Glutamatergic neuron (in vitro differentiated cells): ENCODE measurements around the gene SHBG. TPM values are rescaled to one million over a fixed set of nuclear protein-coding genes. Genes with fewer than 3 reads are reported as not detected.
A peak's percentile ranks its signal among the peaks of the same experiment; 100 is the strongest.
"Not testable (repeated sequence)": the region's sequence is repeated elsewhere in the genome, so short reads cannot be mapped to it uniquely, and the experiment has no call there.

Experiments used
- DNase-seq: peaks from one replicate; pipeline ENCODE4 v3.0.0; 2022
- H3K27ac Mint-ChIP-seq: one replicate; pipeline ENCODE4 v1.8.0; 2020; ENCODE audit warnings: mild to moderate bottlenecking, mixed read lengths, inconsistent platforms; ENCODE audit not compliant: unreplicated experiment
- H3K27me3 Mint-ChIP-seq: one replicate; pipeline ENCODE4 v1.8.0; 2020; ENCODE audit warnings: mild to moderate bottlenecking, moderate library complexity, mixed read lengths, inconsistent platforms; ENCODE audit not compliant: unreplicated experiment
- H3K36me3 Mint-ChIP-seq: one replicate; pipeline ENCODE4 v1.8.0; 2020; ENCODE audit warnings: mild to moderate bottlenecking, mixed read lengths, inconsistent platforms; ENCODE audit not compliant: unreplicated experiment
- H3K4me1 Mint-ChIP-seq: one replicate; pipeline ENCODE4 v1.8.0; 2020; ENCODE audit warnings: mild to moderate bottlenecking, low read depth, mixed read lengths, inconsistent platforms; ENCODE audit not compliant: unreplicated experiment
- H3K4me3 Mint-ChIP-seq: one replicate; pipeline ENCODE4 v1.8.0; 2020; ENCODE audit warnings: mild to moderate bottlenecking, mixed read lengths, inconsistent platforms; ENCODE audit not compliant: unreplicated experiment
- H3K9me3 Mint-ChIP-seq: one replicate; pipeline ENCODE4 v1.8.0; 2020; ENCODE audit warnings: mild to moderate bottlenecking, moderate library complexity, mixed read lengths, inconsistent platforms; ENCODE audit not compliant: unreplicated experiment
- total RNA-seq: library from RNA; stranded (reverse); fragmentation: NEBNext Ultra II Directional; extraction: Animal tissue kit (Norgen Biotek cat#: 25700); gene quantifications from one replicate; pipeline ENCODE4 v1.2.1, GENCODE V29; 2021; ENCODE audit not compliant: unreplicated experiment
- TF ChIP-seq, protein P1 (sequence below): fragments of 200-600 bp; sonication (generic); IDR thresholded peaks from one replicate; pipeline ENCODE4 v1.5.0; 2021; ENCODE audit not compliant: partially characterized antibody, unreplicated experiment

SHBG gene
- total RNA-seq, 1 donor from 2014 or later, result not detected

DNA sequence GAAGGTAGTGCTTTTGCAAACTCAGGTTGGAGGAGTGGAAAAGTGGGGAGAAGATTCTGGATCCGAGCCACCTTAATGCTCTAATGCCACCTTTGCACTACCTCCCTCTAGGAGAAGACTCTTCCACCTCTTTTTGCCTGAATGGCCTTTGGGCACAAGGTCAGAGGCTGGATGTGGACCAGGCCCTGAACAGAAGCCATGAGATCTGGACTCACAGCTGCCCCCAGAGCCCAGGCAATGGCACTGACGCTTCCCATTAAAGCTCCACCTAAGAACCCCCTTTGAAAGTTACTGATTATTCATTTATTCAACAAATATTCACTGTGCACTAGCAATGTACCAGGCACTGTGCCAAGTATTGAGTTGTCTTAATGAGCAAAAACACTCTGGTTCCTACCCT is 3.2 kb downstream of the SHBG start:
- Mint-ChIP-seq H3K4me3 (no peak overlapping the region), H3K27me3 (no peaks in the 10 kb centered on the region), H3K9me3 (peaks cover 4% of the 10 kb centered on the region), H3K4me1 (peaks cover 8% of the 10 kb centered on the region), H3K36me3 (no peaks in the 10 kb centered on the region), H3K27ac (no peak overlapping the region)
- TF ChIP-seq, protein P1, sequence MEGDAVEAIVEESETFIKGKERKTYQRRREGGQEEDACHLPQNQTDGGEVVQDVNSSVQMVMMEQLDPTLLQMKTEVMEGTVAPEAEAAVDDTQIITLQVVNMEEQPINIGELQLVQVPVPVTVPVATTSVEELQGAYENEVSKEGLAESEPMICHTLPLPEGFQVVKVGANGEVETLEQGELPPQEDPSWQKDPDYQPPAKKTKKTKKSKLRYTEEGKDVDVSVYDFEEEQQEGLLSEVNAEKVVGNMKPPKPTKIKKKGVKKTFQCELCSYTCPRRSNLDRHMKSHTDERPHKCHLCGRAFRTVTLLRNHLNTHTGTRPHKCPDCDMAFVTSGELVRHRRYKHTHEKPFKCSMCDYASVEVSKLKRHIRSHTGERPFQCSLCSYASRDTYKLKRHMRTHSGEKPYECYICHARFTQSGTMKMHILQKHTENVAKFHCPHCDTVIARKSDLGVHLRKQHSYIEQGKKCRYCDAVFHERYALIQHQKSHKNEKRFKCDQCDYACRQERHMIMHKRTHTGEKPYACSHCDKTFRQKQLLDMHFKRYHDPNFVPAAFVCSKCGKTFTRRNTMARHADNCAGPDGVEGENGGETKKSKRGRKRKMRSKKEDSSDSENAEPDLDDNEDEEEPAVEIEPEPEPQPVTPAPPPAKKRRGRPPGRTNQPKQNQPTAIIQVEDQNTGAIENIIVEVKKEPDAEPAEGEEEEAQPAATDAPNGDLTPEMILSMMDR, result no peak
- DNase-seq, result no peak

DNA sequence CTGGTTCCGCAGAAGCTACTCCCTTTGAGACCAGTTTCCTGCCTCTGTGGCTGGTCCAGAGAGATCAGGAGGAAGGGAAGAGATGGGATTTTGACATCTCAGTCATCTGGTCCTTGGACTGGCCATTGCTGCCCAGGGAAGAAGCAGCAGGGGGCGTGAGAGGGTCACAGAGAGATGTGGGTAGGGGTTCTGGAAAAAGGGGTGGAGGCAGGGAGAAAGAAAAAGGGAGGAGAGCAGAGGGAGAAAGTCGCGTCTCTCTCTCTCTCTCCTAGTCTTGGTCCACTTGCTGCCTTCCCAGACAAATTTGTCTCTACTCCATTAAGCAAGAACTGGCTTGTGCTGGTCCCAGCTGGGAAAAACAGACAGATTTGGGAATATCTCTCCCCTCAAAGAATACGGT is 4.4 kb downstream of the SHBG start:
- H3K9me3 Mint-ChIP-seq, result peaks cover 4% of the 10 kb centered on the region
- peaks cover 8% of the 10 kb centered on the region for H3K4me1 Mint-ChIP-seq
- H3K36me3 Mint-ChIP-seq, result no peaks in the 10 kb centered on the region
- peak overlapping the region; percentile 9 for H3K4me3 Mint-ChIP-seq
- TF ChIP-seq, protein P1, result peak; percentile 57
- no peaks in the 10 kb centered on the region for H3K27me3 Mint-ChIP-seq
- H3K27ac Mint-ChIP-seq, result no peak overlapping the region
- peak; percentile 90 for DNase-seq

DNA sequence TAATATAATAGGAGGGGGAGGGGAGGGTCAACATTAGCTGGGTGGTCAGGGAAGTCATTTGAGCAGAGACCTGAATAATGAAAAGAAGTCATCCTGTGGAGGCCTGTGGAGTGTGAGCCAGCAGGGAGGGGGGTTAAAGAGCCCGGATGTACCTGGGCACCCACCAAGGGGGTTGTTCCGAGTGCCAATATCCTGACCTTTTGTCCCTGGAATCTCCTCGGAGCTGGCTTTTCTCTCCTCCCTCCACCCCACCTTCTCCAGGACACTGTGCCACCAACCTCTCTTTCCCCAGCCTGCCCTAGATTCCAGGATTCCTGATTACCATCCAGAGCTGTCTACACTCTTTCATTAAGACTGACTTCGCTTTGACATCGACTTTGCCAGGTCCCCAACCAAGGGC is 6.2 kb downstream of the SHBG start:
- Mint-ChIP-seq H3K27ac (no peak overlapping the region), H3K9me3 (peaks cover 1% of the 10 kb centered on the region), H3K27me3 (no peaks in the 10 kb centered on the region), H3K36me3 (no peaks in the 10 kb centered on the region), H3K4me1 (peaks cover 6% of the 10 kb centered on the region), H3K4me3 (no peak overlapping the region)
- TF ChIP-seq, protein P1, result no peak
- DNase-seq, result no peak

DNA sequence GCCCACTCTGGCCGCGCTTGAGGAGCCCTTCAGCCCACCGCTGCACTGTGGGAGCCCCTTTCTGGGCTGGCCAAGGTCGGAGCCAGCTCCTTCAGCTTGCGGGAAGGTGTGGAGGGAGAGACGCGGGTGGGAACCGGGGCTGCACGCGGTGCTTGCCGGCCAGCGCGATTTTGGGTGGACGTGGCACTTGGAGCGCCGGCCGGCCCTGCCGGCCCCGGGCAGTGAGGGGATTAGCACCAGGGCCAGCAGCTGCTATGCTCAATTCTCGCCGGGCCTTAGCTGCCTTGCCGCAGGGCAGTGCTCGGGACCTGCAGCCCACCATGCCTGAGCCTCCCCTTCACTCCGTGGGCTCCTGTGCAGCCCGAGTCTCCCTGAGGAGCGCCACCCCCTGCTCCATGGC is 10.8 kb downstream of the SHBG start:
- Mint-ChIP-seq H3K27ac (no peak overlapping the region), H3K9me3 (peaks cover 6% of the 10 kb centered on the region), H3K36me3 (no peaks in the 10 kb centered on the region), H3K27me3 (peaks cover 2% of the 10 kb centered on the region), H3K4me1 (no peaks in the 10 kb centered on the region), H3K4me3 (no peak overlapping the region)
- TF ChIP-seq, protein P1, result no peak
- DNase-seq, result no peak

DNA sequence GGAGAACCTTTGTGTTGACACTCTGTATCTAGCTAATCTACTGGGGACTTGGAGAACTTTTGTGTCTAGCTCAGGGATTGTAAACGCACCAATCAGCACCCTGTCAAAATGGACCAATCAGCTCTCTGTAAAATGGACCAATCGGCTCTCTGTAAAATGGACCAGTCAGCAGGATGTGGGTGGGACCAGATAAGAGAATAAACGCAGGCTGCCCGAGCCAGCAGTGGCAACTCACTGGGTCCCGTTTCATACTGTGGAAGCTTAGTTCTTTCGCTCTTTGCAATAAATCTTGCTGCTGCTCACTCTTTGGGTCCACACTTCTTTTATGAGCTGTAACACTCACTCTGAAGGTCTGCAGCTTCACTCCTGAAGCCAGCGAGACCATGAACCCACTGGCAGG is 11.7 kb downstream of the SHBG start:
- not testable (repeated sequence) for H3K36me3 Mint-ChIP-seq

DNA sequence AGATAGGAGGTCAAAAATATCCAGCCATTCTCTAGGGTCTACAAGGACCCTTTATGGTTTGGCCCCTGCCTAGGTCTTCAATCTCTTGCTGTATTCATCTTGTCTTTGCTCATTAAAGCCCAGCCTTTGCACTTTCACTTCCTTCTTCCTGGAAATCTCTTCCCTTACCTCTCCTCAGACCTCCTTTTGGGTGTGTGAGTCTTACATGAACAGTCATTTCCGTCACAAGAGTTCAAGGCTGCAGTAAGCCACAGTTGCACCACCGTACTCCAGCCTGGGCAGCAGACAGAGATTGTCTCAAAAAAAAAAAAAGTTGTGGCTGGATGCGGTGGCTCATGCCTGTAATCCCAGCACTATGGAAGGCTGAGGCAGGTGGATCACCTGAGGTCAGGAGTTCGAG is 14.8 kb downstream of the SHBG start:
- Mint-ChIP-seq H3K4me3 (peak overlapping the region; percentile 2), H3K27ac (no peak overlapping the region), H3K9me3 (peaks cover 6% of the 10 kb centered on the region), H3K4me1 (peaks cover under 1% of the 10 kb centered on the region), H3K36me3 (no peaks in the 10 kb centered on the region), H3K27me3 (peaks cover 2% of the 10 kb centered on the region)
- DNase-seq, result no peak
- TF ChIP-seq, protein P1, result no peak

More for the DNA sequence above, 11.7 kb downstream of the SHBG start:
- H3K9me3 Mint-ChIP-seq, H3K4me3 Mint-ChIP-seq, H3K4me1 Mint-ChIP-seq, H3K27ac Mint-ChIP-seq, DNase-seq, H3K27me3 Mint-ChIP-seq: not testable (repeated sequence)
